Astrocyte (in vitro differentiated cells and primary cell): ENCODE results near the gene ABCD4. TPM values are rescaled to one million over a fixed set of nuclear protein-coding genes. Genes with fewer than 3 reads are reported as not detected.

Experiments used
- DNase-seq: peaks from one replicate; pipeline ENCODE4 v3.0.0-alpha.2; 2010; ENCODE audit warnings: low read depth
- FAIRE-seq: peaks from 2 replicates; lab custom pipeline; 2011; peaks lifted over from hg19 to GRCh38; lab: Jason Lieb, UNC
- H2AFZ ChIP-seq: 2 replicates; pipeline ENCODE4 v1.6.0; 2012; ENCODE audit warnings: low read depth, low read length, inconsistent platforms
- H3K27ac ChIP-seq: 2 replicates; pipeline ENCODE4 v1.5.1; 2011; ENCODE audit warnings: low read depth, low read length, inconsistent platforms
- H3K27me3 ChIP-seq: 2 replicates; pipeline ENCODE4 v1.6.0; 2011; ENCODE audit warnings: low read length, inconsistent platforms; ENCODE audit not compliant: insufficient read depth
- H3K36me3 ChIP-seq: 2 replicates; pipeline ENCODE4 v1.5.1; 2011; ENCODE audit warnings: low read length, inconsistent platforms; ENCODE audit not compliant: insufficient read depth
- H3K4me1 ChIP-seq: 2 replicates; pipeline ENCODE4 v1.5.1; 2011; ENCODE audit warnings: low read length, inconsistent platforms; ENCODE audit not compliant: insufficient read depth
- H3K4me2 ChIP-seq: 2 replicates; pipeline ENCODE4 v1.6.0; 2012; ENCODE audit warnings: low read length, inconsistent platforms
- H3K4me3 ChIP-seq: 2 replicates; pipeline ENCODE4 v1.5.1; 2011; ENCODE audit warnings: low read depth, mild to moderate bottlenecking, low read length, inconsistent platforms; ENCODE audit not compliant: insufficient read depth
- H3K79me2 ChIP-seq: 2 replicates; pipeline ENCODE4 v1.6.0; 2012; ENCODE audit warnings: mild to moderate bottlenecking, low read length, inconsistent platforms; ENCODE audit not compliant: insufficient read depth
- H3K9ac ChIP-seq: 2 replicates; pipeline ENCODE4 v1.6.0; 2012; ENCODE audit warnings: mild to moderate bottlenecking, low read length, inconsistent platforms
- H3K9me3 ChIP-seq: 2 replicates; pipeline ENCODE4 v1.5.1; 2012; ENCODE audit warnings: low read depth, mild to moderate bottlenecking, low read length, inconsistent platforms; ENCODE audit not compliant: insufficient read depth
- H4K20me1 ChIP-seq: 2 replicates; pipeline ENCODE4 v1.6.0; 2012; ENCODE audit warnings: low read length, inconsistent platforms; ENCODE audit not compliant: insufficient read depth
- H3K27ac Mint-ChIP-seq: one replicate; pipeline ENCODE4 v1.8.0; 2021; ENCODE audit warnings: mild to moderate bottlenecking, mixed read lengths; ENCODE audit not compliant: unreplicated experiment
- H3K27me3 Mint-ChIP-seq: one replicate; pipeline ENCODE4 v1.8.0; 2021; ENCODE audit warnings: low read depth, mixed read lengths; ENCODE audit not compliant: unreplicated experiment
- H3K36me3 Mint-ChIP-seq: one replicate; pipeline ENCODE4 v1.8.0; 2021; ENCODE audit warnings: low read depth, mixed read lengths; ENCODE audit not compliant: unreplicated experiment
- H3K4me1 Mint-ChIP-seq: one replicate; pipeline ENCODE4 v1.8.0; 2021; ENCODE audit warnings: low read depth, mixed read lengths; ENCODE audit not compliant: unreplicated experiment
- H3K4me3 Mint-ChIP-seq: one replicate; pipeline ENCODE4 v1.8.0; 2021; ENCODE audit warnings: mild to moderate bottlenecking, moderate library complexity, mixed read lengths; ENCODE audit not compliant: unreplicated experiment
- H3K9me3 Mint-ChIP-seq: one replicate; pipeline ENCODE4 v1.8.0; 2021; ENCODE audit warnings: mild to moderate bottlenecking, mixed read lengths; ENCODE audit not compliant: unreplicated experiment
- EZH2 ChIP-seq: IDR thresholded peaks from 2 replicates; pipeline ENCODE4 v1.6.1; 2012; ENCODE audit warnings: mild to moderate bottlenecking, low read length, inconsistent platforms; ENCODE audit not compliant: insufficient read depth
- total RNA-seq: library from RNA; stranded (reverse); gene quantifications from 2 replicates; pipeline ENCODE4 v1.2.1, GENCODE V29; 2021
- TF ChIP-seq, protein P1 (sequence below): IDR thresholded peaks from 2 replicates; pipeline ENCODE4 v1.5.1; 2011; ENCODE audit warnings: low read depth, mild to moderate bottlenecking, inconsistent platforms, low read length, moderate library complexity; ENCODE audit not compliant: insufficient read depth

The ABCD4 gene
- total RNA-seq, 1 donor from 2014 or later = 49.2 TPM

- TF ChIP-seq, protein P1, sequence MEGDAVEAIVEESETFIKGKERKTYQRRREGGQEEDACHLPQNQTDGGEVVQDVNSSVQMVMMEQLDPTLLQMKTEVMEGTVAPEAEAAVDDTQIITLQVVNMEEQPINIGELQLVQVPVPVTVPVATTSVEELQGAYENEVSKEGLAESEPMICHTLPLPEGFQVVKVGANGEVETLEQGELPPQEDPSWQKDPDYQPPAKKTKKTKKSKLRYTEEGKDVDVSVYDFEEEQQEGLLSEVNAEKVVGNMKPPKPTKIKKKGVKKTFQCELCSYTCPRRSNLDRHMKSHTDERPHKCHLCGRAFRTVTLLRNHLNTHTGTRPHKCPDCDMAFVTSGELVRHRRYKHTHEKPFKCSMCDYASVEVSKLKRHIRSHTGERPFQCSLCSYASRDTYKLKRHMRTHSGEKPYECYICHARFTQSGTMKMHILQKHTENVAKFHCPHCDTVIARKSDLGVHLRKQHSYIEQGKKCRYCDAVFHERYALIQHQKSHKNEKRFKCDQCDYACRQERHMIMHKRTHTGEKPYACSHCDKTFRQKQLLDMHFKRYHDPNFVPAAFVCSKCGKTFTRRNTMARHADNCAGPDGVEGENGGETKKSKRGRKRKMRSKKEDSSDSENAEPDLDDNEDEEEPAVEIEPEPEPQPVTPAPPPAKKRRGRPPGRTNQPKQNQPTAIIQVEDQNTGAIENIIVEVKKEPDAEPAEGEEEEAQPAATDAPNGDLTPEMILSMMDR = no peak
- no peak for TF ChIP-seq EZH2
- H3K4me2 ChIP-seq = no peak overlapping the region
- no peaks in the 10 kb centered on the region for H3K4me1 ChIP-seq
- H3K27ac ChIP-seq = no peak overlapping the region
- Mint-ChIP-seq H3K36me3 (no peaks in the 10 kb centered on the region), H3K4me3 (no peak overlapping the region), H3K27ac (no peak overlapping the region), H3K27me3 (no peaks in the 10 kb centered on the region), H3K9me3 (no peaks in the 10 kb centered on the region), H3K4me1 (no peaks in the 10 kb centered on the region)
- H3K36me3 ChIP-seq = no peaks in the 10 kb centered on the region
- no peak overlapping the region for H3K9ac ChIP-seq
- DNase-seq (no peak), FAIRE-seq (no peak)
- H4K20me1 ChIP-seq = no peaks in the 10 kb centered on the region
- peaks cover 3% of the 10 kb centered on the region for H3K27me3 ChIP-seq
- no peaks in the 10 kb centered on the region for H3K9me3 ChIP-seq
- no peaks in the 10 kb centered on the region for H3K79me2 ChIP-seq
- H2AFZ ChIP-seq = no peak overlapping the region
- H3K4me3 ChIP-seq = no peak overlapping the region
Measured at GRCh38 chr14:74309125-74310022, 6.6 kb upstream of the ABCD4 start.

- Histone ChIP-seq H3K9ac (no peak overlapping the region), H3K4me2 (no peak overlapping the region), H3K4me1 (no peaks in the 10 kb centered on the region), H3K36me3 (no peaks in the 10 kb centered on the region), H3K4me3 (no peak overlapping the region), H3K27me3 (peaks cover 3% of the 10 kb centered on the region), H3K9me3 (no peaks in the 10 kb centered on the region), H3K79me2 (no peaks in the 10 kb centered on the region), H2AFZ (no peak overlapping the region), H3K27ac (no peak overlapping the region), H4K20me1 (no peaks in the 10 kb centered on the region)
- Mint-ChIP-seq H3K27ac (no peak overlapping the region), H3K9me3 (no peaks in the 10 kb centered on the region), H3K4me1 (no peaks in the 10 kb centered on the region), H3K36me3 (no peaks in the 10 kb centered on the region), H3K27me3 (no peaks in the 10 kb centered on the region), H3K4me3 (no peak overlapping the region)
- DNase-seq (no peak), FAIRE-seq (no peak)
- TF ChIP-seq, protein P1 = no peak
- no peak for TF ChIP-seq EZH2
Measured at GRCh38 chr14:74308695-74309094, 6.0 kb upstream of the ABCD4 start.
